ENCODE data around the gene OTOGL.
"Not testable (repeated sequence)": the region's sequence is repeated elsewhere in the genome, so short reads cannot be mapped to it uniquely, and the experiment has no call there.

The OTOGL gene

GRCh38 chr12:80135624-80136023, 36.3 kb downstream of the OTOGL start:
- DNase-seq (ENCODE audit: low read depth in 2 of 2), result no peak

GRCh38 chr12:80140005-80140404, 40.7 kb downstream of the OTOGL start:
- DNase-seq (ENCODE audit: low read depth in 2 of 2), result no peak

DNA sequence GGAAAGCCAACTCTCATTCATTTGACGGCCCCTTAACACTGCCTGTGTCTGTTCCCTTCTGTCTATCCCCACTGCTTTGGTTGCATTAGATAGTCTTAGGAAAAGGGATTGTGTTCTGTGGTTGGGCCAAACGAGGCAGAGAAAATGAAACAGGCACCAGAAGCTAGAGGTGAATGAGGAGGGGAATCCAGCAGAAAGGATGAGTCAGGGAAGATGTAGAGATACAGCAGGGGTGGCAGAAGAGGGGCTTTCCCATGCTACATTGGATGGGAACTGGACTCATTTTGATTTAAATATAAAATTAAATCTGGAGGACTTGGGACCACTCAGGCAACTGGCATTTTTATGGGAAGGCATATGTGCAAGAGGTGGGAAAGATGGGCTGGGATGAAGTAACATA, 43.3 kb downstream of the OTOGL start:
- no peak for DNase-seq (ENCODE audit: low read depth in 2 of 2)

DNA sequence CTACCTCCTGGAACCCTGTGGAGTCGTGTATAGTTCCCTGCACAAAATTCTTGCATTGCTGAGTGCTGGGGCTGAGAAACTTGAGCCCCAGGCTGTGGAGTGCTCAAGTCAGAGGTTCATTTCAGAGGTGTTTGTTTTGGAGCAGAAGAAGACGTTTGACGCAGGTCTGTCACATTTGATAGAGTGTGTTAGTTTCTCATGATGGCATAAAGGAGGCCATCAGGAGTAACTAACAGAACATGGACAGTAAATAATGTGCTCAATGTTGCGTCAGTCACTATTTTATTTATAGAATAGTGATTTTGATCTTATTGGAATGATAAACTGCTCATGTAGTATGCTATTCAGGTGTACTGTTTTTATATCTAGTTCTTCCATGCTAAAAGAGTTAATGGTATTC, 44.2 kb downstream of the OTOGL start:
- DNase-seq (ENCODE audit: low read depth in 2 of 2), result no peak

- DNase-seq (ENCODE audit: low read depth in 2 of 2), result not testable (repeated sequence)
These were observed 50.4 kb downstream of the OTOGL start for GRCh38 chr12:80149547-80150313.

DNA sequence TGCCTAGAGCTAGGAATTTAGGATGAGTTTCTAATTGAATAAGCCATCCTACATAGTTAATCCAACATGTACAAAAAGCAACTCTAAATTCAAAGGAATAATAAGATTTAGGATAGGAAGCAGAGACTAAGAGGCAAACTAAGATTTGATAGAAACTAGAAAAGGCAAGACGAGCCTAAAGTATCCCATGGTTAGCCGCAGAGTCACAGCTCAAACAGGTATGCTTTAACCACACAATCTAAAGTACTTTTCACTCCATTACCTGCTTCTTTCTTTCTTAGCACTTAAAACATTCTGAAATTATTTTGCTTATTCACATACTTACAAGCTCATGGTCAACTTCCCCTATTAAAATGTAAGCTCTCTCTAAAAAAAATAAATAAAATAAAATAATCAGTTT, 51.8 kb downstream of the OTOGL start:
- no peak for DNase-seq (ENCODE audit: low read depth in 2 of 2)

- DNase-seq (ENCODE audit: low read depth in 2 of 2), result no peak
These were observed 54.9 kb downstream of the OTOGL start for GRCh38 chr12:80154261-80154660.

GRCh38 chr12:80156306-80156705, 57.0 kb downstream of the OTOGL start:
- DNase-seq (ENCODE audit: low read depth in 2 of 2), result no peak

- DNase-seq (ENCODE audit: low read depth in 2 of 2), result no peak
These were observed 58.3 kb downstream of the OTOGL start for GRCh38 chr12:80157645-80158044.

- no peak for DNase-seq (ENCODE audit: low read depth in 2 of 2)
These were observed 62.3 kb downstream of the OTOGL start for GRCh38 chr12:80161612-80162011.

GRCh38 chr12:80162177-80162576, 62.8 kb downstream of the OTOGL start:
- DNase-seq (ENCODE audit: low read depth in 2 of 2), result no peak

DNA sequence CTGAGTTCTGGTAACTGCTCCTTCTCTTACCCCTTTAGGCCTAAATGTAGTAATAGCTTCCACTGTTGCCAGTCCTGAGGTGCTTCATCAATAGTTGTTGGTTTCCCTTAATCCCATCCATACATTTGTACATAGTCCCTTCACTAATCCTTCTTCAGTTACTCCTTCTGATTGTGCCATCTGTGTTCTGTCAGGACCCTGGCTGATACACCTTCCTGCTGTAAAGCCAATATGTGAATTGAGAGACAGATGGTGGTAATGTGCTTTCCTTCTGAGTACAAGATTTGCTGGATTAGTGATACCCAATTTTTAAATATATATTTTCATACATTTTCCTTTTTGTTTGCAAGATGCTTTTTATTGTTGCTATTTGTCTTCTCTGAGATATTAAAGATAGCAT, 66.4 kb downstream of the OTOGL start:
- no peak for DNase-seq (ENCODE audit: low read depth in 2 of 2)

- no peak for DNase-seq (ENCODE audit: low read depth in 2 of 2)
These were observed 67.4 kb downstream of the OTOGL start for GRCh38 chr12:80166751-80167150.

DNA sequence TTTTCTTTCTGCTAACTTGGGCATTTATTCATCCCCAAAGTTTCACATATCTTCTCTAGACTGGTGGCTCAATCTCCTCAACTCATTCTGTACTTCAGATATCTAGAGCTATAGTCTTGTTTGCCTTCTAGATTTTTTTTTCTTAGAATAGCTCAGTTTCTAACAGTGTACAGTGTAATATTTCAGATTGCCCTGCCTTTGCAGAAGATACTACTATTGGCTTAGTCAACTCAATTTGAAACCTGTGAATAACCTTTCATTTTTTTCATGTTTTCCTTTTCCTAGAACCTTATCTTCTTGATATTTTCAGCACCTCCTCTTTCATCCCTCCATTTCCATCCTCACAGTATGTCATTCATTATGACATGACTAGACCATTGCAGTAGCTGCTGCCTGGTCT, 69.6 kb downstream of the OTOGL start:
- no peak for DNase-seq (ENCODE audit: low read depth in 2 of 2)

DNA sequence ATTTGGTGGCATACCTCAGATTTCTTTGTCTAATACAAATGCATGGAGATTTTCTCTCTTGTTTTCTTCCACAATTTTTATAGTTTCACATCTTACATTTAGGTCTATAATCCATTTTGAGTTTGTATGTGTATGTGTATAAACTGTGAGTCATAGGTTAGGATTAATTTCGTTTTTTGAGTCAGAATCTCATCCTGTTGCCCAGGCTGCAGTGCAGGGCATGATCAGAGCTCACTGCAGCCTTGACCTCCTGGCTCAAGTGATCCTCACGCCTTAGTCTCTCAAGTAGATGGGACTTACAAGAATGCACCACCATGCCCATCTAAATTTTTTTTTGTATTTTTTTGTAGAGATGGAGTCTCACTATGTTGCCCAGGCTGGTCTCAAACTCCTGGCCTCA, 71.6 kb downstream of the OTOGL start:
- DNase-seq (ENCODE audit: low read depth in 2 of 2), result no peak

DNA sequence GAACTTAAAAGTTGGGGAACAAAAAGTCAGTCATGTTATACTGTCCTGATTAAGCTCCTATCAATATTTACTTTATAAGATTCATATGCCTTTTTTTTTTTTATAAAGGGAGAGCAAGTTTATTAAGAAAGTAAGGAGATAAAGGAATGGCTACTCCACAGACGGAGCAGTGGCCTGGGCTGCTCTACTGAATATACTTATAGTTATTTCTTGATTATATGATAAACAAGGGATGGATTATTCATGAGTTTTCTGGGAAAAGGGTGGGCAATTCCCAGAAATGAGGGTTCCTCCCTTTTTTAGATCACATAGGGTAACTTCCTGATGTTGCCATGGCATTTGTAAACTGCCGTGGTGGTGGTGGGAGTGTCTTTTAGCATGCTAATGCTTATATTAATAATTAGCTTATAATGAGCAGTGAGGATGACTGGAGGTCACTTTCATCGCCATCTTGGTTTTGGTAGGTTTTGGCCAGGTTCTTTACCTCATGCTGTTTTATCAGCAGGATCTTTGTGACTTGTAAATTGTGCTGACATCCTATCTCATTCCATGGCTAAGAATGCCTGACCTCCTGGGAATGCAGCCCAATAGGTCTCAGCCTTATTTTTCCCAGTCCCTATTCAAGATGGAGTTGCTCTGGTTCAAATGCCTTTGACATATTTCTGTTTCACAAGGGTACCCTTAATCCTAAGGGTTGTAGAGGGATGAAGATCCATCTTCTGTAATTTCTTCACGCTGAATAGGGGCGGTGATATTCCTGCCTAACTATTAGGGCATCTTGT, 73.9 kb downstream of the OTOGL start:
- no peak for DNase-seq (ENCODE audit: low read depth in 2 of 2)

DNA sequence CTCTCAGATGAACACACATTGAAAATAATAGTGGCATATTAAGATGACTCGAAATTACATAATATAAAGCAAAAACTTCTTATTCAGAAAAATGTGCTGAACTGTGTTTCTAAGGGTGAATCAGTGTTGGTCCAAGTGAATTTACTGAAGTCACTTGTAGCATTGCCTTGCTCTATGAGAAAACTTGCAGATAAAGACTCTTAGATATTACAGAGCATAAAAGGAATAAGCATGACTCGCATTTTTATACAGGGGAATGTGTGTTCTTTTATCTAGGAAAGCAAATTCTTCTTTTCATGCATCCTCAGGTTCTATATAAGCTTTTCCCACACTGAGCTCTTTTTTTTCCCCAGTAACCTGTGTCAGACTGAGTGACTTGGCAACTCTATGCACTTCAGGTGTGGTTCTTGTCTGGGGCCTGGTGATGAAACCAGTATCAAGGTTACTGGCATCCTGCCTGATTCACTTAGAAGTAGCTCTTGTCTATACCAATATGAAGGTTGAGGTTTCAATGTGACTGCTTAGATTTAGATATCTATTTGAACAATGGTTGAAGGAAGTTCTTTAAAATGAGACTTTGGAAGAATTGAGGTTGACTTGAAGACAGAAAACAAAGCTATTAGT, 76.1 kb downstream of the OTOGL start:
- DNase-seq (ENCODE audit: low read depth in 2 of 2), result no peak

DNA sequence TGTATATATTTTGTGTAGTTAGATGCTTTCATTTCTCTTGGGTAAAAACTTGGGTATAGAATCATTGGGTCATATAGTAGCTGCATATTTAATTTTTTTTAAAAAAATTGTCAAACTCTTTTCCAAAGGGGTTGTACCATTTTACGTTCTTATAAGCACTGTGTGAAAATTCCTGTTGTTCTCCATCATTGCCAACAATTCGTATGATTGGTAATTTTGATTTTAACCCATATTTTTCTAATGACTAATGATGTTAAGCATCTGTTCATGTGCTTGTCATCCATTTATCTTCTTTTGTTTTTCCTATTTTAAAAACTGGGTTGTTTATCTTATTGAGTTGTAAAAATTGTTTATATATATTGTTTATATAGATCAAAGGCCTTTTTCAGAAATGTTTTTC, 77.4 kb downstream of the OTOGL start:
- no peak for DNase-seq (ENCODE audit: low read depth in 2 of 2)

DNA sequence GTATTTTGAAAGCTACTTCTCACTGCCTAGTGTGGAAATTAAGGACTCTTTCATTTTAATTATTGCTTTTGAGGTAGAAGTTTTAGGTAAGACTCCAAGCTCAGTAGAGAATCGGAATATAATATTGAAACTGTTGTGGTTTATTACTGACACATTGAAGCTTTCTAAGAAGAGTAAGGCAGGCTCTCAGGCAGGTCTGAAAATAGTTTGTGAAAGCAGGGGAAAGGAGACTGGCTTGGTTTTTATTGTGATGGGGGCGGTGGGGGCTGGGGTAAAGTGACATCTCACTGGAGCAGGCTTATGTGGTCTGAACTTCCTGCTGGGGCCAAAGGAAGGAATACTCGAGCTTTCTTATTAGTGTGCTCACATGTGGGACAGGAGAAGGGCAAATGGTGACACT, 79.5 kb downstream of the OTOGL start:
- no peak for DNase-seq (ENCODE audit: low read depth in 2 of 2)

- DNase-seq (ENCODE audit: low read depth in 2 of 2), result no peak
These were observed 84.6 kb downstream of the OTOGL start for GRCh38 chr12:80183939-80184338.

DNA sequence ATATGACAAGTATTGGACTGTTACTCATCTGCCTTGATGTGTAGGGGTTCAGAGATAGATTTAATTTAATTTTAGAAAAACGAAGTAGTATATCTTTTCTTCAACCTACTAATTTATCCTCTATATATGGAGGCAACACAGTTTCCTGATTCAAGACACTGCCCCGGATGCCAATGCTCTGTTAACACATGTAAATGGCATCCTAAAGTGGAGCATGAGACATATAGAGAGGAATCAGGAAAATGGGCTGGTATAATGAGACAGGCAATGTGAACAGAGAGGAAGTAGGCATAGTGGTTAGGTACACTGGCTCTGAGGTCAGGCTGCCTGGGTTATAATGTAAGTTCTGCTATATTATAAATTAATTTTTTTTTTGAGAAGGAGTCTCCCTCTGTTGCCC, 85.6 kb downstream of the OTOGL start:
- no peak for DNase-seq (ENCODE audit: low read depth in 2 of 2)

GRCh38 chr12:80186727-80187217, 87.4 kb downstream of the OTOGL start:
- no peak for DNase-seq (ENCODE audit: low read depth in 2 of 2)

GRCh38 chr12:80187660-80188090, 88.3 kb downstream of the OTOGL start:
- no peak for DNase-seq (ENCODE audit: low read depth in 2 of 2)

Data from stimulated activated CD8-positive, alpha-beta memory T cell treated with anti-CD3 and anti-CD28 coated beads, Interleukin-2, amount 100 ng/mL, for 1 hour (primary cell).